AG20443 (cell line): ENCODE measurements around the gene ARID3A.
A peak's percentile ranks its signal among the peaks of the same experiment; 100 is the strongest.

ENCODE experiments used
- DNase-seq: peaks from one replicate; pipeline ENCODE4 v3.0.0; 2012; ENCODE audit warnings: low spot score, mixed read lengths

Gene ARID3A

DNA sequence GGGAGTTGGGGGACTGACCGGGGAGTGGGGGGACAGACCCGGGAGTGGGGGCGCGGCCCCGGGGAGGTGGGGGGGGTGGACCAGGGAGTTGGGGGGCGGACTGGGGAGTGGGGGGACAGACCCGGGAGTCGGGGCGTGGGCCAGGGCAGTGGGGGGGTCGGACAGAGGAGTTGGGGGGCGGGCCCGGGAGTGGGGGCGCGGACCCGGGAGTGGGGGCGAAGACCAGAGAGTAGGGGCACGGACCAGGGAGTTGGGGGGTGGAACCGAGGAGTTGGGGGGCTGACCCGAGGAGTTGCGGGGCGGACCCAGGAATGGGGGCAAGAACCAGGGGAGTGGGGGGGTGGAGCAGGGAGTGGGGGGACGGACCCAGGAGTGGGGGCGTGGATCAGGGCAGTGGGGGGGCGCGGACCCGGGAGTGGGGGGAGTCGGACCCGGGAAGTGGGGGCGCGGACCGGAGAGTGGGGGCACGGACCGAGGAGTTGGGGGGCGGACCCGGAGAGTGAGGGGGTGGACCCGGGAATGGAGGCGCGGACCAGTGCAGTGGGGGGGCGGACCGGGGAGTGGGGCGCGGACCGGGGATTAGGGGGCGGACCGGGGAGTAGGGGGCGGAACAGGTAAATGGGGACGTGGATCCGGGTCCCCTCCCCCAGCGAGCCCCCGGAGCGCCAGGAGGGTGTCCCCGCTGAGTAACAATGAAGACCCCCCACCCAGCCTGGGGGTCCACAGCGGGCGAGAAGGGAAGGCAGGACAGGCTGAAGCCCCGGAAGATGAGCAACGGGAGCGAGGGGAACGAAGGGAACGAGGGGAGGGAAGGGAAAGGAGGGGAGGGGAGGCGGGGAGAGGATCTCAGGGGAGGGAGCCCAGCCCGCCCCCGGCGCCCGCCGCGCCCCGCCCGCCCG is 13.4 kb upstream of the ARID3A start:
- DNase-seq, result no peak

DNA sequence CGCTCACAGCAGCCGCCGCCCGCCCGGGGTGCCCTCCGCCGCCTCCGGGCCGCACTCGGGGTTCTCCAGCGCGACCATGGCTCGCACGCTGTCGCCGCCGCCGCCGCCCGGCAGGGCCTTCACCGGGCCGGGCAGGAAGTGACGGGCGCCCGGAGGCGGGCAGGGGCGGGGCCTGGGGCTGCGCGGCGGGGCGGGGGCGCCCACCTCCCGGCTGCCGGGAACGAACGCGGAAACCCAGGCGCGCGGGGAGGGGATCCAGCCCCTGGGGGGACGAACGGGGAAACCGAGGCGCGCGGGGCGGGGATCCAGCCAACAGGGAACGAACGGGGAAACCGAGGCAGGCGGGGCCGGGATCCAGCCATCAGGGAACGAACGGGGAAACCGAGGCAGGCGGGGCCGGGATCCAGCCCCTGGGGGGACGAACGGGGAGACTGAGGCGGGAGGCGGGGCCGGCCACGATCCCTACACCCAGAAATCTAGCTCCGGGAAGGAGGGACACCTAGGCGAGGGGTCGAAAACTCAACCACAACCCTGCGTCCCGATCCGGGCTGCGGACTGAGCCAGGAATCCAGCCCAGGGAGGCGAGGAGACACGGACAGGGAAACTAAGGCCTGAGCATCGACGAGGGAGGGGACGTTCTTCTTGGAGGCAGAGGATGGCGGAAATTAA is 12.6 kb upstream of the ARID3A start, which contains the start of gene R3HDM4:
Gene R3HDM4, minus strand, starts transcription at position 140 of the 669 bp plus-strand sequence. Its CDS starts 62 bp downstream, at position 78.
- DNase-seq, result peak; percentile 97

DNA sequence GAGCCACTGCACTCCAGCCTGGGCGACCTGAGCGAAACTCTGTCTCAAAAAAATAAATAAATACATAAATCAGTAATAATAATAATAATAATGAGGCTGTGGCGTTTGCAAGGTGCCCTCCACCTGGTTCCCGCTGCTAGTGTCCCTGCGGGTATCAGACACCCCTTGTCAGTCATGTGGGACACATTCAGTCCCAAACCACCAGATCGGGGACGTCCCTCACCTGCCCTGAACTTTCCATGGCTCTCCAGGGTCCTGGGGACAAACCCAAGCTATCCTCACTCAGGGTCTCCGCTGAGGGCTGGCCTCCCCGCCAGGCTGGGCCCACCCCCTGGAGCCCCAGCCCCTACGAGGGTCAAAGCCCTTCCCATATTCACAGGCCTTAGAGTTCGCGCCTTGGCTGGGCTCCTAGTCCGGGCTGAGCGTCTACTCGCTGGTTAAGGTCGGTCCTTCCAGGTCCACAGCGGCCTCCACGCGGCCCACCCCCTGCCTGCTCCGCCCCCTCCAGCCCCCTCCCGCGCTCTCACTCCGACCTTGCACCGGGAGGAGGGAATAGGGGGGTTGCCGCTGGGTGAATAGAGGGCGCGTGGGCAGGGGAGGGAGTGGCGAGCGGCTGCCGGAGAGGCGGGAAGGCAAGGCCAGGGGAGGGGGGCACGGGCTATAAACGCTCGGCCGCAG is 9.1 kb upstream of the ARID3A start:
- no peak for DNase-seq

DNA sequence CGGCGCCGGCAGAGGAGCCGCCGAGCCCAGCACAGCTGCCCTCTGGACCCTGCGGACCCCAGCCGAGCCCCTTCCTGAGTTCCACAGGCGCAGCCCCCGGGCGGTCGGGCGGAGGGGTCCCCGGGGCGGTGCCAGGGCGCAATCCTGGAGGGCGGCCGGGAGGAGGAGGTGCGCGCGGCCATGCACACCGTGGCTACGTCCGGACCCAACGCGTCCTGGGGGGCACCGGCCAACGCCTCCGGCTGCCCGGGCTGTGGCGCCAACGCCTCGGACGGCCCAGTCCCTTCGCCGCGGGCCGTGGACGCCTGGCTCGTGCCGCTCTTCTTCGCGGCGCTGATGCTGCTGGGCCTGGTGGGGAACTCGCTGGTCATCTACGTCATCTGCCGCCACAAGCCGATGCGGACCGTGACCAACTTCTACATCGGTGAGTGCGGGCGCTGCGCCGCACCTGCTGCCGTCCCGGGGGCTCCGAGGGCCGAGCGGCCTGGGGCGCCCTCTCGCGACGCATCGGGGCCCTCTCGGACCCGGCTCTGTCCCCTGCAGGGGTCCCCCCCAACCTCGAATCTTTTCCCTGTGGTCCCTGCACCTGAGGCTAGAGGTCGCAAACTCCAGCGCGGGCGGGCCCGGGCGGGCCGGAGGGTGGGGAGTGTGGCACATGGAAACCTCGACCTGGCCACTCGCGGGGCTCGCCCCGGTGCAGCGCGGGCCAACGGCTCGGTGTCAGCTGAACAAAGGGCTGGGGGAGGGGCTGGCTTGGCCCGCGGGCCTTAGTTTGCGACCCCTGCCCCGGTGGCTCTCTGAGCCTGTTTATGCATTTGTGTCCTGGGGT is 8.3 kb upstream of the ARID3A start, which contains the start of gene KISS1R:
Gene KISS1R, plus strand, starts transcription at position 11 of the 829 bp plus-strand sequence. Its CDS starts 170 bp downstream, at position 181.
- no peak for DNase-seq

DNA sequence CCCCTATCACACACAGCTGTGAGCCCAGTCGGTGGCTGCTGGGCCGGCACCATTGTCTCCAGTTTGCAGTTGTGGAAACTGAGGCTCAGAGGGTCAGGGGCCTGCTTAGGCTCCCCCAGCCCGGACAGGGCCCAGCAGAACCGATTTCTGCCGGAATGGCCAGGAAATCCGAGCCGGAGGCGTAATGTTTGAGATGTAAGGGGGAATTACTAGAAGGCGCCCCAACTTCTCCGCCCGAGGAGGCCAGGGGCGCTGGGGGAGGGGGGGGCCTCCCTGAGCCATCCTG is 7.7 kb upstream of the ARID3A start:
- DNase-seq, result no peak

DNA sequence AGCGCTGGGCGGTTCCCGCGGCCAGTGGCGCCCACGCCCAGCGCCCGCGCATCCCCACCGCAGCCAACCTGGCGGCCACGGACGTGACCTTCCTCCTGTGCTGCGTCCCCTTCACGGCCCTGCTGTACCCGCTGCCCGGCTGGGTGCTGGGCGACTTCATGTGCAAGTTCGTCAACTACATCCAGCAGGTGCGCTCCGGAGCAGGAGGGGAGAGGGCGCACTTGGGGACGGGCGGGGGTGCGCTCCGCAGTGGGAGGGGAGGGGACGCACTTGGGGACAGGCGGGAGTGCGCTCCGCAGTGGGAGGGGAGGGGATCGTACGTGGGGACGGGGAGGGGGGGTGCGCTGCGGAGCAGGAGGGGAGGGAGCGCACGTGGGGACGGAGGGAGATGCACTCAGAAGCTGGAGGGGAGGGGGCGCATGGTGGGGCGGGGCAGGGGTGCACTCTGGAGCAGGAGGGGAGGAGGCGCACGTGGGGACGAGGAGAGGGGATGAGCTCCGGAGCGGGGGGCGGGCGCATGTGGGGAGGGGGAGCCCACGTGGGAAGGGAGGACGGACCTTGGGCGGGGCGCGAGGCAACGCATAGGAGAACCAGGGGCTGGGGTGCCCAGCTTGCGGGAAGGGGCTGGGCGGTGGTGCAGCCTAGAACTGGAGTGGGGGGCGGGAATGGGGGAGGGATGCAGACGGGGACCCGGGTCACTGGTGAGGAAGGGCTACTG is 7.2 kb upstream of the ARID3A start:
- no peak for DNase-seq

DNA sequence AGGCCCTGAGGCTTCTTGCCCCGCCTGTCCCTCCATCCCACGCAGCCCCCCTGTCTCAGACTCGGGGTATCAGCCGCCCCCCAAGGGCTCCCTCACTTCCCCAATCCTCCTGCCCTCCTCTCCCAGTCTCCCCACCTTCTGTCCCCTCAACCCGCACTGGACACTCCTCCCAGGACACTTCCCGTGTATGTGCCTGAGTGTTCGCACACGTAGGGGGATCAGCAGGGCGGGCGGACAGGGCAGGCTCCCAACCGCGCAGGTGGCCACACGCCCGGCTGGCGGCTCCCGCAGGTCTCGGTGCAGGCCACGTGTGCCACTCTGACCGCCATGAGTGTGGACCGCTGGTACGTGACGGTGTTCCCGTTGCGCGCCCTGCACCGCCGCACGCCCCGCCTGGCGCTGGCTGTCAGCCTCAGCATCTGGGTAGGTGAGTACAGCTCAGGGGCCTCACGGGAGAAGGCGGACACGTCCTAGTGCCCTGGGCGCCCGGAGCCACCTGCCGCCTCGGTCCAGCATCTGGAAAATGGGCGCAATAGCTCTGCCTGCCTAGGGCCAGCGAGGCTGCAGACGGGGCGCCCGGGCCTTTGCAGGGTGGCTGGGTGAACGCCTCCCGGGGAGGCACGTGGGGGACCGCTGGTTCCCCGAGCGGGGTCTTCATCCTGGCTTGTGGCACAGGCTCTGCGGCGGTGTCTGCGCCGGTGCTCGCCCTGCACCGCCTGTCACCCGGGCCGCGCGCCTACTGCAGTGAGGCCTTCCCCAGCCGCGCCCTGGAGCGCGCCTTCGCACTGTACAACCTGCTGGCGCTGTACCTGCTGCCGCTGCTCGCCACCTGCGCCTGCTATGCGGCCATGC is 6.4 kb upstream of the ARID3A start:
- DNase-seq, result no peak

DNA sequence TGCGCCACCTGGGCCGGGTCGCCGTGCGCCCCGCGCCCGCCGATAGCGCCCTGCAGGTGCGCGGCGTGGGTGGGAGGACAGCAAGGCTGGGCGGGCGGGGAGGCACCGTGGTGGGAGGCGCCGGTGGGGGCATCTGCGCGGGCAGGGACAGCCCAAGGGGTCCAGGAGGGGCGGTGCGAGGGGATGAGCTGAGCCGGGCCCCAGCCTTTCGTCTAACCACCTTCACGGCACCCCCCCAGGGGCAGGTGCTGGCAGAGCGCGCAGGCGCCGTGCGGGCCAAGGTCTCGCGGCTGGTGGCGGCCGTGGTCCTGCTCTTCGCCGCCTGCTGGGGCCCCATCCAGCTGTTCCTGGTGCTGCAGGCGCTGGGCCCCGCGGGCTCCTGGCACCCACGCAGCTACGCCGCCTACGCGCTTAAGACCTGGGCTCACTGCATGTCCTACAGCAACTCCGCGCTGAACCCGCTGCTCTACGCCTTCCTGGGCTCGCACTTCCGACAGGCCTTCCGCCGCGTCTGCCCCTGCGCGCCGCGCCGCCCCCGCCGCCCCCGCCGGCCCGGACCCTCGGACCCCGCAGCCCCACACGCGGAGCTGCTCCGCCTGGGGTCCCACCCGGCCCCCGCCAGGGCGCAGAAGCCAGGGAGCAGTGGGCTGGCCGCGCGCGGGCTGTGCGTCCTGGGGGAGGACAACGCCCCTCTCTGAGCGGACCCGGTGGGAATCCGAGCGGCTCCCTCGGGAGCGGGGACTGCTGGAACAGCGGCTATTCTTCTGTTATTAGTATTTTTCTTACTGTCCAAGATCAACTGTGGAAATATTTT is 5.6 kb upstream of the ARID3A start:
- no peak for DNase-seq

DNA sequence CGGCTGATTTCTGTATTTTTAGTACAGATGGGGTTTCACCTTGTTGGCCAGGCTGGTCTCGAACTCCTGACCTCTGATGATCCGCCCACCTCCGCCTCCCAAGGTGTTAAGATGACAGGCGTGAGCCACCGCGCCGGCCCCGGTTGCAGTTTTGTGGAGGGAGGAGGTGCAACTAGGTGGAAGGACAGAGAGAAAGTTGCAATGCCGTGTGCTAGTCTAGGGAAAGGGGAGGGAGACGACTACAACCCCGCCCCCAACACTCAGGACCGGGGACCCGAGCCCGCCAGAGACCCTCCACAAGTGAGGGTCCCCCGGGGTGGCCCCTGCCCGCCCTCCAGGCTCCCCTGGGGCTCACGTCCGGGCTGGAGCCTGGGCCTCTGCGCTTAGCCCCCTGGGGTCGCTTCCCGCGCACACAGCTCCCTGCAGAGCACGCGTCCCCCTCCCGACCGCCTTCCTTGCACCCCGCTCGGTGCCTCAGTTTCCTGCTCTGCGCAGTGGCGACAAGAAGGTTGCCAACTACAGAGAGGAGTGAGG is 1.2 kb upstream of the ARID3A start:
- no peak for DNase-seq

DNA sequence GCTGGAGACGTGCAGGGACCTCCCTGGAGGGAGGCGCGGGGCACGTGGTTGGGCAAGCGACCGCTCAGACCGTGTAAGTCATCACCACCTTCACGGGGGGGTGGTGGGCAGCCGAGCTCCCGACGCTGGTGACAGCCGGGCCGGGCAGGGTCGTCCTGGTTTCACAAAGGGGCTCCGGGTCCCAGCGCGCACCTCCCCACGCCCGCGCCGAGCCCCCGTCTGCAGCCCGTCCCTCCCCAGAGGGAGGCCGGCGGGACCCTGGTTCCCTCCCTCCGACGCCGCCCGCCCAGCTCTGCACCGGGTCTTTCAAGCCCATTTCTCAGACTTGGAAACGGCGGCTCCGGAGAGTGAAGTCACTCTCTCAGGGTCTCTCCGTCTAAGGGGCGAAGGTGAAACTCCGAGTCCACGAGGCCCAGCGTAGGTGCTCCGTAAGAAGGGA is 729 bp upstream of the ARID3A start:
- no peak for DNase-seq

DNA sequence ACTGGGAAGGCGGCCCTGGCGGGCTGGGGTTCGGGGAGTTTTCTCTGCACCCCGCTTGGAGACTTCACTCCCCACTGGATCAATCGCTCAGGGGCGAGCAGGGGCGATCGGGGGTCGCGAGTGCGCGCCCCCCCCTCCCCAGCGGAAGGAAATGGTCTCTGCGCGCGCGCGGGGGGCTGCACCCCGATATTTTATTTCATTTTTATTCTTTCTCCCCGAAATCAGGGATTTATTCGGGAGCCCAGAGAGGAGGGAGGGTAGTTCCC is 421 bp downstream of the ARID3A start:
- DNase-seq, result no peak

DNA sequence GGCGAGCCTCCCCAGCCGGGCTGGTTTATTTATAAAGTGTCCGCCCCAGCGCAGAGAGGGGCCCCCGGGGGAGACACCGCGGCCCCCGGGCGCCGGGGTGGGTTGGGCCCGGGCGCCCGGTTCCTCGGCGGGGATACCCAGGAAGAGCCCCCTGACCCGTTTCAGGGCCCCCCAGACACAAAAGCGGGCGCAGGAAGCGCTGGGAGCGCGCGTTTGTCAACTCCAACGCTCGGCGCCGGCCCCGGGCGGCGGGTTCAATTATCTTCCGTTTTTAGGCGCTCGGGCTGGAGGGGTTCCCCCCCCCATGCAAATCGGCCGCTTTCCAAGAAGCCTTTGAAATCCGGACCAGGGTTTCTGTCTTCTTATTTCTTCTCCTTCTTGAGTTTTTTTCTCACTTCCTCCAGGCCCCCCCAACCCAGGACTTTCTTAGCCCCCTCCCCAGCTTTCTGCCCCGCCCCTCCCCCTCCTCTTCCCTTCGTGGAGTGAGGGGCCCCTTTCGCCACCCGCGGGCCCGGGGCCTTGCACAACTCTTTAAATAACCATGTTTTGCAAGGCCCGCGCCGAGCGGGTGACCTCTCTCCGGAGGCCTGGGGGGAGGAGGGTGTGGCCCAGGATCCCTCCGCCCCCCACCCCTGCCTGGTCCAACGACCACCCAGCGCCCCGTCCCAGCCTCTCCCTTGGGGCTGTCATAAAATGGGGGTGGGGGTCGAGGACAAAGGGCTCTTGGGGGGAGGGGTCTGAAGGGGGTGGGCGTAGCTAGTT is 935 bp downstream of the ARID3A start:
- peak; percentile 61 for DNase-seq

DNA sequence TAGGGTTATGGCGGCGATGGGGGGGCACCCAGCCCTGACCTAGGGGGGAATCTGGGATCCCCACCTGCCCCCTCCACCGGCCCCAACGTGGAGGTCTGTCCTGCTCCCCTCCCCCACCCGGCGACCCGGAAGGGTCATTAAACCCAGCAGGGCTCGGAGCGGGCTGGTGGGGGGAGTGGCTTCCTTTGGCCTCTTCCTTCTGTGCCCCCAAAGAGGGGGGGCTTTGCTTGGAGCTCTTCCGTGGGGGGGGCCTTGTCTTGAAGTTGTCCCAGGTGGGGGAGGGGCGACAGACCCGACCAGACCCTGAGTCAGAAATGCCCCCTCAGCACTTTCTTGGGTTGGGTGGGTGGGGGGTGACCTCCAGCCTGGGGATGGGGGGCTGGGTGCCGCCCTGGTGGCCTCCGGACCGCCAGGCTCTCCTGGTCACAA is 1.5 kb downstream of the ARID3A start:
- no peak for DNase-seq

DNA sequence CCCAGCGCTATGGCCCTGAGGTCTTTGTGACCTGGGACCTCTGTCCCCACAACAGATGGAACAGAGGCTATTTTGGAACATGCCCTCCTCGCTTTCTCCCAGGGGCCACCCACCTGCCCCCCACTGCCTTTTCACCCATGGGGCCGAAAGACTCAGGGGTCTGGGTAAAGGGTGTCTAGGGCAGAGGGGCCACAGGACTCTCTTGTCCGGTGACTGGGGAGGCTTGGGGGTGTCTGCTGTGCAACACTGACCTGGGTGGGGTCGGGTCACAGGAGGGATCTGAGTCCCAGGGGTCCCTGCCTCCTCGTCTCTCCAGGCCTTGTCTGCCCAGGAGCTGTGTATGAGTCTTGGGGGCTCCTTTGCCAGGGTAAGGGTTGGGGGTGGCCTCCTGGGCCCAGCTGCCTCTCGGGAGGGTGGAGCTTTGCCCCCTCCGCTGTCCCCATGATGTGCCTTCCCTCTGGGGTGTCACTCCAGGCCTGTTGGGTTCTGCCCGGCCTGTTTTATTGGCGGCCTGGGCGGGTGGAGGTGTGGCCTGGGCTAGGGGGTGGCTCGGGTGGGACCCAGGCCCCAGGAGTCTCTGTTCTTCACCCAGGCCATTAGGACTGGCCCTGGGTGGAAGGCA is 2.1 kb downstream of the ARID3A start:
- DNase-seq, result no peak

DNA sequence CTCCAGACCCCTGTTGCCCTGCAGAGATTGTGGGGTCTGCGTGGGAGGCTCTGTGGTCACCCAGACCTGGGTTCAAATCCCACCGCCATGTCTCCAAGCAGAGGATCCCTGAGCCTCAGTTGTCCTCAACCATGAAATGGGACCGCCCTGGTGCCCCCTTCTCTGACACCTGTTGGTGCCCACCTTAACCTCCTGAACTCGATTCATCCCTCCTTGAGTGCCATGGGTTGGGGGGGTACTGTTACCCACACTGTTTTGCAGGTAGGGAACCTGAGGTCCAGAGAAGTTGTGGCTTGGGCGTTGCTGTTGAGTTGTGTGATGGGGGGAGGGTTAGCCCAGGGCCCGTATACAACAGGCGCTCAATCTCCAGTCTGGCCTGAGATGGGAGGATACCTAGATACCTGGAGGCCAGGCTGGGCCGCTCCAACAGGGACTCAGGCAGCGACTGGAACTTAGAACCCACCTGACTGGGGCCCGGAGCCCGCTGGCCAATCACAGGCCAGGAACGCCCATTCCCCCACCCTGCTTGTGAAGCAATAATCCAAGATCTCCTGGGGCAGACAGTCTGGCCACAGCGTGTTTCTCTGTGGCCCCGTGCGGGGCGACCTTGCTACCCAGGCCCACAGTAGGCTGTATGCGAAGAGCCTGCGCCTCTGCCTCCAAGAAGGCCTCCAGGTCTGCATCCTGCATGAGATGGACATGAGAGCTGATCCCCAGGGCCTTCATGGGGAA is 2.8 kb downstream of the ARID3A start:
- DNase-seq, result no peak

DNA sequence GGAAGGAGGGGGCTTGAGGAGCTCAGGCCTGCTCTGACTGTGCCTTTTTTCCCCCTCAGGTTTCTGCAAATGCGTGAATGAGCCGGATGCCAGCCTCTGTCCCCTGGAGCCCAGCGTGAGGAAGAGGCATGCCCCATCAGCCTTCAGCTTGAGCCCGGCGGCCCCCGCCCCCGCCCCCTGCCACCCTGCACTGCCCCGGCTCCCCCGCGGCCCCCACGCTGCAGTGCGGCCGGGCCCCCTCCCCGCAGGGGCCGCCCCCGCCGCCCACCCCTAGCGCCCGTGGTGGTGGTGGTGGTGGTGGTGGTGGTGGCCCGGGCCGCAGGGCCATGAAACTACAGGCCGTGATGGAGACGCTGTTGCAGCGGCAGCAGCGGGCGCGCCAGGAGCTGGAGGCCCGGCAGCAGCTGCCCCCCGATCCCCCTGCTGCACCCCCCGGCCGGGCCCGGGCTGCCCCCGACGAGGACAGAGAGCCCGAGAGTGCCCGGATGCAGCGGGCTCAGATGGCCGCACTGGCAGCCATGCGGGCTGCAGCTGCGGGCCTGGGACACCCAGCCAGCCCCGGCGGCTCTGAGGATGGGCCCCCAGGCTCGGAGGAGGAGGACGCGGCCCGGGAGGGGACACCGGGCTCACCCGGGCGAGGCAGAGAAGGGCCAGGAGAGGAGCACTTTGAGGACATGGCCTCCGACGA is 3.5 kb downstream of the ARID3A start:
- no peak for DNase-seq

DNA sequence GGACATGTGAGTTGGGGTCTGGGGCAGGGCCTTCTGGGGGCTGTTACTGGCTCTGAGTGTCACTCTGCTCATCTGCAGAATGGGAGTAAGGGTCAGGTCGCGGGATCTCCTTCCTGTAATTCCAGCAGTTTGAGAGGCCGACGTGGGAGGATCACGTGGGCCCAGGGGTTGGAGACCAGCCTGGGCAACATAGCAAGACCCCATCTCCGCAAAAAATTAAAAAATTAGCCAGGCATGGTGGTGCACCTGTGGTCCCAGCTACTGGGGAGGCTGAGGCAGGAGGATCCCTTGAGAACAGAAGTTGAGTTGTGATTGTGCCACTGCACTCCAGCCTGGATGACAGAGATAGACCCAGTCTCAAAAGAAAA is 4.0 kb downstream of the ARID3A start:
- DNase-seq, result no peak
